H54 (cell line): ENCODE measurements around the gene DHPS.
"Not testable (repeated sequence)": the region's sequence is repeated elsewhere in the genome, so short reads cannot be mapped to it uniquely, and the experiment has no call there.

ENCODE experiments used
- DNase-seq: peaks from one replicate; pipeline ENCODE4 v3.0.0; 2011; ENCODE audit warnings: low spot score, mixed read lengths; ENCODE audit not compliant: insufficient read length
- FAIRE-seq: peaks from 3 replicates; lab custom pipeline; 2011; peaks lifted over from hg19 to GRCh38; lab: Jason Lieb, UNC
- POLR2A ChIP-seq: IDR thresholded peaks from 2 replicates; pipeline ENCODE4 v1.6.1; 2011; ENCODE audit warnings: low read depth, mild to moderate bottlenecking, low read length

The DHPS gene

DNA sequence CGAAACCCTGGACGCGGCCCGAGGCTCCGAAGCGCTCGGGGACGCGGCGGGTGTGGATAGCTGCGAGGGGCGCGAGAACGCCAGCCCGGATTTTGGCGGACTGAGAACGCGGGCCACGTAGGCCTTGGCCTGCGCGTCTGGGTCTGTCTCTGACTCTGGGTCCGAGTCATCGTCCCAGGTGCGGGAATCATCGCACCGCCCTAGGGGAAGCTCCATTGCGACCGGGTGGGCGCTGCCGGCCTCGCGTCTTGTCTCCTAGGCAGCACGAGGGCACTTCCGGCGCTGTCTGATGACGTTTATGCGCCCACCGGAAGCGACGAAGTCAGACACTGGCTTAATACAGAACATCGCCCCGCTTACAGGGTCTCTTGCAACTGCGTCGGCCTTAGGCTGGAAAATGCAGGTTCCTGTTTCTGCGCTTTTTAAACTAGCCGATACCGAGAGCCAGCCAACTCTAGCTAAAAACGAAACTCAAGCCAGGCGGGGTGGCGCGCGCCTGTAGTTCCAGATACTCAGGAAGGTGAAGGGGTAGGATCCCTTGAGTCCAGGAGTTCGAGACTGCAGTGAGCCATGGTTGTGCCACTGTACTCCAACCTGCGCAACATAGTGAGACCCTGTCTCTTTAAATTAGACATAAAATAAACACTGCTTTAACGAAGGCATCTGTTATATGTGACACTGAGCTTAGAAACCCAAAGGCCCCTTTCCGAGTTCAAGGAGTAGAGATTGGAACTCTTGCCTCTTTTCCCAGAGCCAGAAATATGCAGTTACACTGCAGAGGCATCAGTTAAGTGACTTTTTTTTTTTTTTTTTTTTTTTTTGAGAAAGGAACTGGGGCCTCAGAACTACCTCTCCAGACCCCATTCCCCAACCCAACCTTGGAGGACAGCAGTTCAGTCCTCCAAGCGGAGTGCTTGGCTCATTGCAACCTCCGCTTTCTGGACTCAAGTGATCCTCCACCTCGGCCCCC is 15.0 kb upstream of the DHPS start, which contains the start of gene FBXW9:
Gene FBXW9, minus strand, starts transcription at position 266 of the 970 bp plus-strand sequence. Its CDS starts 50 bp downstream, at position 216.
- peak; percentile 44; the same call in 1 of the 2 replicates for TF ChIP-seq POLR2A
- peak; percentile 23 for FAIRE-seq
- peak; percentile 93 for DNase-seq

DNA sequence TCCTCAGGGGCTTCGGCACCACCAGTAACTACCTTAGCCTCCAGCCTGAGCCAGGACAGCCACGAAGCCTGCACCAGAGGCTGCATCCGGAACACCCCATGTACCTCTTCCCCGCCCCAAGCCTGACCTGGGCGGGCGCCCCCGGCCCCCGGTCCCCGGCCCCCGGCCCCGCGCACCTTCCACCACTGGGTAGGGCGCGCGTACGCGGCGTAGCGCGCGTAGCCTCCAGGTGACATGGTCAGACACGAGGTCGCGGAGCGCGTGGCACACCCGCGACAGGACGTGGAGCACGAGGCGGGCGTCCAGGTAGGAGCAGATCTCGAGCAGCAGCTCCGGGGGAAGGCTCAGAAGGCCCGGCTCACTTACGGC is 14.3 kb upstream of the DHPS start:
- no peak for DNase-seq
- no peak for TF ChIP-seq POLR2A
- no peak for FAIRE-seq

DNA sequence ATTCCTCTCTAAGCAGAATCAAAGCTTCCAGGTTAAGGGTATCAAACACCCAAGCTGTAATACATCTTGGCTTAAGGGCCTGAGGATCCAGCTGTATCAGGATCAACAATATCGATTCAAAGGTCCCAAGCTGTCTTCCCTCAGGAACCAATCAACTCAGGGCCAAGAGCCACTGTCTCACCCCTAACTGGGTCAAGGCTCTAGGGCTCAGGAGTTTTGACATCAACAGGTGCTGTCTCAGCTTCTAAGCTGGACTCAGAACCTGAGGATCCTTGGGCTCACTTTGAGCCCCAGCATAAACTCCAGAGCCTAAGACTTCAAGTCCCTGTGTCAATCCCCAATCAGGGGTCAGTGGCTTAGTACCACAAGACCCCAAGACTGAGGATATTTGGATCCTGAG is 13.8 kb upstream of the DHPS start:
- no peak for DNase-seq
- no peak for FAIRE-seq
- no peak for TF ChIP-seq POLR2A

DNA sequence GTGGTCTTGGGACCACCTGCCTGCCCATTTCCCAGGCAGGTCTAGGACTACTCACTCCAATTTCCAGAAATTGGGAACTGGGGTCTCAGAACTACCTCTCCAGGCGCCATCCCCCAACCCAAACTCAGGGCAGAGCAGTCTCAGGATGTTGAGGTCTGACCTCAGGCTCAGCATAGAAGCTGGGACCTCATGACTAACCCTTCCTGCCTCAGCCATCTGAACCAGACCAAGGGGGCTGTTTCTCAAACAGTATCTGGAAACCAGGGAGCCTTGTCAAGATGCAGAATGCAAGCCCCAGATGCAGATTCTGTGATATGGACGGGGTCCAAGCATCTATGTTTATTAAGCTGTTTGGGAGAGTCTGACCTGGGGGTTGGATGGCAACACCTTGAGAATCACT is 13.4 kb upstream of the DHPS start:
- DNase-seq (no peak), FAIRE-seq (no peak)
- TF ChIP-seq POLR2A: no peak

DNA sequence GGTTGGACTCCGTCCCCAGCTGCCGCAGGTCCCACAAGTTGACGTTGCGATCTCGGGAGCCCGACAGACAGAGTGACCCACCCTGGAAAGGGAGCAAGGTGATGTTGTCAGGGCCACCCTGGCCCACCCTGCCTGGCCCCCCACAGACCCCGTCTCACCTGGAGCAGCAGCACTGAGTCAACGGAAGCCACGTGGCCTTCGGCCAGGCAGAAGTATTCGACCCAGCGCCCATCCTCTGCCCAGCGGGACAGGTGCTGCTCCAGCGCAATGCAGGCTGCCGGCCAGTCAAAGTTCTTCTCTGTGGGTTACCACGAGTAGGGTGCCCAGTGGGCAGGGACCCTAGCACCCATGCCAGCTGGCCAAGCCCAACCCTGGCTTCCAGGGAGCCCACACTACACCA is 13.0 kb upstream of the DHPS start:
- FAIRE-seq (no peak), DNase-seq (no peak)
- TF ChIP-seq POLR2A: no peak

DNA sequence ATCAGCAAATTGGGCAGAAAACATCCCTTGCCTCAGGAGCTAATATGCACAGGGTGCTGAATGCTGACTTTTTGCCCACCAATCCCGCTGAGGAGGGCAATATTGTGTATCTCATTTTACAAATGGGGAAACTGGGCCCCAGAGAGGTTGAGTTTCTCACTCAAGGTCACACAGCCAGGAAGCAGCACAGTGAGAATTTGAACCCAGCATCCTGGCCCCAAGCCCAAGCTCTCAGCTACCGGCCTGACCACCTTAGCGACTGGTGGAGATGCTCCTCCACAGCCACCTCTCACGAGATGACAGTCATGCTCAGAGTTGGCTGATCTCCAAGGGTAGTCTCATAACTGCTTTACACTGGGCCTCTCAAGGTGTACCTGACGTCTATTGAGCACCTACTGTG is 11.3 kb upstream of the DHPS start:
- TF ChIP-seq POLR2A: no peak
- DNase-seq (no peak), FAIRE-seq (no peak)

DNA sequence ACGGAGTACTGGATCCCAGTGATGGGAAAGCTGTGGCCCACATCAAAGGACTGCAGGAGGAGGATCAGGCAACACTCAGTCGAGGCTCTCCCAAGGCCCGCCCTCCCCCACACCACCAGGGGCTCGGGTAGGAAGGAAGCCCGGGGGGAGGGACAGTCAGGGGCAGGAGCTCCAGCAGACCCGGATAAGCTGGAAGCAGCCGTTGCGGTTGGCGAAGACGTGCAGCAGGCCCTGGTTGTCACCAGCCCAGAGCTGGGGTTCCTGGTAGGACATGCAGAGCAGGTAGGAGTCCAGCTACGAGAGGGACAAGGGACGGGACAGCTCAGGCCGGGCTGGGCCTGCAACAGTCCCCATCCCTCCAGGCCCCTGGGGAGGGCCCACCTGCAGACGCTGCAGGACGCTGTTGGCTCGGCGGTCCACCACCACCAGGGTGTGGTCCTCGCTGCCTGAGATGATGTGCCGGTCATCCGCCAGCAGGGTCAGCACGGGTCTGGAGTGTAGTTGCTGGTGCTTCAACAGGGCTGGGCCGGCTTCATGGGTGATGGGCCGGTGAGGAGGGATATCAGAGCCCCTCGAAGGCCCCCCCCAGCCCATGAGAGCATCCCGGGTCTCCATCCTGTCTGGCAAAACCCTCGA is 8.0 kb upstream of the DHPS start:
- TF ChIP-seq POLR2A: no peak
- DNase-seq (no peak), FAIRE-seq (no peak)

DNA sequence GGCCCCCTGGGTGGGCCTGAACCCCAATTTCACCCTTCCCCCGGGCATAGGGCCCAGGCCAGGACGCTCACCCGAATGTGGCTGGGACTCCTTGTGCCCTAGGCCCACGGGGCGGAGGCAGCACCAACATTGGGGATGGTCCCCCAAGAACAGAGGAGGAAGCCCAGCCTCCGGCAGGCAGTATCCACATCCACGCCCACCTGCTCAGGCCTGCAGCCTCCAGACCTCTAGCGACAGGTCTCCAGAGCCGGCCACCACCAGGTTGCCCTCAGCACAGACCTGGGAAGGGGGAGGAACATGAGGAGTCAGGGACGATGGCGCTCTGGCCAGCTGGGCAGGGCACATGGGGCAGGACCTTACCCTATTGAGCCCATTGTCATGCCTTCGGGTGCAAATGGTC is 7.3 kb upstream of the DHPS start:
- no peak for TF ChIP-seq POLR2A
- FAIRE-seq: no peak
- DNase-seq: no peak

DNA sequence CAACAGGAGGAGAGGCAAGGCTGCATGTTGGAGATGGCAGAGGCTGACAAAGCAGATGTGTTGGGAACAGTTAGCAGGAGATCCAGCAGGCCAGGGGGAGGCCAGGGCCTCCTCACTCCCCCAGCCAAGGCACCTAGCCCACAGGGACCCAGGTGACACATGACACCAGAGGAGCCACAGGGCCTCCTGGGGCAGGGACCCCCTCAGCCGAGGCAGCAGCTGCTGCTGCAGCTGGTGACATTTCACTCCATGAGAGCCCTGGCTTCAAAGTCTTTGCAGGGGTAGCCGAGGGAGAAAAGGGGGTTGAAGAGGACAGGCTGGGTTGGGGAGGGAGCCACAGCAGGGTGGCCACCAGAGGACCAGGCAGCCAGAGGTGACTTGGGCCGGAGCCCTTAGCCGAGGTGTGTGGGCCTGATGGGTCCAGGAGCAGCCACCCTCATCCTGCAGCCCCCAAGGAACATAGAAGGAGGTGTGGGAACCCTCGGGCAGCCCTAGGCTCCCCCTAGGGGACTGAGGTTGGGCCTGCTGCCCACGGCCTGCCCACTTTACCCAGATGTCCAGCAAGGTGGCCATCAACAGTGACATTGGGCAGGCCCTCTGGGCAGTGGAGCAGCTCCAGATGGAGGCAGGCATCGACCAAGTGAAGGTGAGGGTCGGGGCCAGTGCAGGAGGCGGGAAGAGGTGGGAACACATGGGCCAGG is 6.0 kb upstream of the DHPS start, which contains the start of gene GNG14:
Gene GNG14, plus strand, starts transcription at position 503 of the 701 bp plus-strand sequence. Its CDS starts 51 bp downstream, at position 554.
- no peak for DNase-seq
- no peak for FAIRE-seq
- TF ChIP-seq POLR2A: no peak

DNA sequence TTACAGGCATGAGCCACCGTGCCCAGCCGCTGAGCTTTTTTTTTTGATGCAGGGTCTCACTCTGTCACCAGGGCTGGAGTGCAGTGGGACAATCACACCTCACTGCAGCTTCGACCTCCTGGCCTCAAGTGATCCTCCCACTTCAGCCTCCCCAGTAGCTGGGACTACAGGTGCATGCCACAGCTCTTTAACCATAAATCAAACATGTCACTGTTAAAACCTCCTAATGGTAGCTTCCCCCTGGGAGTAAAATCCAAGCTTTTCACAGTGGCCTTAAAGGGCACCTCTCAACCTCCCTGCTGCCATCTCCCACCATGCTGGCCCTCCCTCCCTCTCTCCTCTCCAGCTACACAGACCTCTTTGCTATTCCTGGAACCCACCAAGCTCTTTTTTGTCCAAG is 4.2 kb upstream of the DHPS start:
- no peak for TF ChIP-seq POLR2A
- FAIRE-seq (no peak), DNase-seq (no peak)

DNA sequence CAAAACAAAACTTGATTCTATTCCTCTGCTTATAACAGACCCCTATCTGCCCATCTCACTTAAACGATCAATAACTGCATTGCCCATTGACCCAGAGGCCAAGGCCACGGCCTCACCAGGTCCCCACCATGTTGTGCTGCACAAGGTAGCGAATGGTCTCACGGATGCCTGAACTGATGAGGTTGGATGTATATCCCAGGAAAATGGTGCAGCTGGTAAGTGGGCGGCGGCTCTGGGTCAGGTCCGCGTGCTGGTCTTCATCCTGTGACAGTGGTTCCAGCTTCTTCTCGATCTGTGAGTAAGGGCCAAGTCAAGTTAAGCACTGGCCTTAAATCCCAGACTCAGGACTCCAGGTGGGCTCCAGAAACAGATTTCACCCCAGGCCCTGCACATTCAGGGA is 1.6 kb downstream of the DHPS start:
- FAIRE-seq (no peak), DNase-seq (no peak)
- TF ChIP-seq POLR2A: no peak

DNA sequence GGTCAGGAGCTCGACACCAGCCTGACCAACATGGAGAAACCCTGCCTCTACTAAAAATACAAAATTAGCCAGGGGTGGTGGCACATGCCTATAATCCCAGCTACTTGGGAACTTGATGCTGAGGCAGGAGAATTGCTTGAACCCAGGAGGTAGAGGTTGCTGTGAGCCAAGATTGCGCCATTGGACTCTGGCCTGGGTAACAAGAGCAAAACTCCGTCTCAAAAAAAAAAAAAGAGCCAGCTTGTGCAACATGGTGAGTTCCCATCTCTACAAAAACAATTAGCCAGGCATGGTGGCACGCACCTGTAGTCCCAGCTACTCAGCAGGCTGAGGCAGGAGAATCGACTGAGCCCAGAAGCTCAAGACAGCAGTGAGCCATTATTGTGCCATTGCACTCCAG is 3.6 kb downstream of the DHPS start:
- FAIRE-seq, DNase-seq: not testable (repeated sequence)

DNA sequence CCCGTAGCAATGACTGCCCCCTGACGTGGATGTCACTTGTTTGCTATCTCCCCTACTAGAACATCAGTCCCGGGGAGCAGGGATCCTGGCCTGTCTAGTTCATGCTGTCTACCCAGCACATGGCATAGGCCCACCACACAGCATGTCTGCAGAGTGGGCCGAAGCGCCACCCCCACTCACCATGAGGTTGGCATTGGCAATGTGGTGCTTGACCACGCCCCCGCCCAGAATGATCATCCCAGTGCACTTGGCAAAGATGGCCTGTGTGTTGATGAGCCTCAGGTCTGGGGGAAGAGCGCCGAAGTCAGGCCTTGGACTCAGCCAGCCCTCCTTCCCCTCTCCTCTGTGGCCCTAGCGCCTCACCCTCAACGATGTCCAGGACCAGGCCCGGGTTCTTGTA is 4.8 kb downstream of the DHPS start:
- FAIRE-seq (no peak), DNase-seq (no peak)
- TF ChIP-seq POLR2A: no peak

DNA sequence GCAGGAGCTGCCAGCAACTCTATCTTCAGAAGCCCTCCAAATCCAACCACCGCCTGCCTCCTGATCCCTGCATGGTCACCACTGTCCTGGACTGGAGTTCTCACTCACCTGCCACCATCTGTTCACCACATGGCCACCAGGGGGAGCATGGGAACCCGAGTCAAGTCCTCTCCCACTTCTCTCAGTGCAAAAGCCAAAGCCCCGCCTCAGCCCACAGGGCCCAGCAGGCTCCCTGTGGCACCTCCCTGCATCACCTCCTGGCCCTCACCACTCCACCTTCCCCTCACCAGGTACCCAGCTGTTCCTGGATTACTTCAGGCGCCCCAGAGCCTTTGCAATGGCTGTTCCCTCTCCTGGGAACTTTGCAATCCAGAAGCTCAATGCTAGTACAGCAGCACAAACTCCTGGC is 5.3 kb downstream of the DHPS start:
- FAIRE-seq: no peak
- no peak for TF ChIP-seq POLR2A
- peak; percentile 83 for DNase-seq

DNA sequence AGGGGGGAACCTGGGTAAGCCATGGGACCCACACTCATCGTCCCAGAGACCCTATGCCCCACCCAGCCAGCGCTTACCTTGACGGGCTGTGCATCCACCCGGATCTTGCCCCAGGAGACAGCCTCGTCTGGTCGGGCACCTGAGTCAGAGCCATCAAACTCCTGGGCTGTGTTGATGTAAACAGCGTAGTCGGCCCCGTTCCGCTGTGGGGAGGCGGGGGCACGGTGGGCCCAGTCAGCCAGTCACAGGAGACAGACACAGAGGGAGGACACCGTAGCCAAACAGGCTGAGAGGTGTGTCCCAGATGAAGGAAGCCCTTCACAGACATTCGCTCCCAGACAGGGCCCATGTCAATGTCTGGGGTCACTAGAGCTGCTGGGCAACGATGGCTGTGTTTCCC is 5.7 kb downstream of the DHPS start:
- TF ChIP-seq POLR2A: no peak
- DNase-seq: no peak
- no peak for FAIRE-seq
